GM18507 (cell line): ENCODE results near the gene RALGPS1.

Source experiments
- DNase-seq: peaks from one replicate; pipeline ENCODE4 v3.0.0; 2011; ENCODE audit warnings: low read depth; ENCODE audit not compliant: insufficient read length; ENCODE audit errors: extremely low spot score
- FAIRE-seq: peaks from 2 replicates; lab custom pipeline; 2011; peaks lifted over from hg19 to GRCh38; lab: Jason Lieb, UNC

The RALGPS1 gene

GRCh38 chr9:127215268-127216209, 301.0 kb downstream of the RALGPS1 start:
- DNase-seq (no peak), FAIRE-seq (no peak)

GRCh38 chr9:127216210-127216887, 301.8 kb downstream of the RALGPS1 start:
- DNase-seq = no peak
- FAIRE-seq = no peak

- DNase-seq (no peak), FAIRE-seq (no peak)
These were observed 302.3 kb downstream of the RALGPS1 start for GRCh38 chr9:127216888-127217217.

GRCh38 chr9:127218818-127219217, 304.2 kb downstream of the RALGPS1 start:
- DNase-seq = no peak
- FAIRE-seq = no peak

- DNase-seq (no peak), FAIRE-seq (no peak)
These were observed 304.9 kb downstream of the RALGPS1 start for GRCh38 chr9:127219520-127219919.

- no peak for FAIRE-seq
- no peak for DNase-seq
These were observed 307.1 kb downstream of the RALGPS1 start for GRCh38 chr9:127221695-127222094.

GRCh38 chr9:127222388-127223095, 308.0 kb downstream of the RALGPS1 start:
- DNase-seq (no peak), FAIRE-seq (no peak)

- FAIRE-seq = no peak
- DNase-seq = no peak
These were observed 308.7 kb downstream of the RALGPS1 start for GRCh38 chr9:127223266-127223665.

GRCh38 chr9:127223810-127224177, 309.2 kb downstream of the RALGPS1 start:
- FAIRE-seq (no peak), DNase-seq (no peak)

GRCh38 chr9:127224178-127224882, 309.7 kb downstream of the RALGPS1 start:
- DNase-seq (peak; percentile 84), FAIRE-seq (peak; percentile 59)

- FAIRE-seq (peak; percentile 42), DNase-seq (peak; percentile 99)
These were observed 310.5 kb downstream of the RALGPS1 start for GRCh38 chr9:127224883-127225739.

GRCh38 chr9:127225801-127226625, 311.4 kb downstream of the RALGPS1 start:
- no peak for DNase-seq
- no peak for FAIRE-seq

GRCh38 chr9:127229691-127230417, 315.3 kb downstream of the RALGPS1 start:
- DNase-seq (no peak), FAIRE-seq (no peak)

GRCh38 chr9:127231666-127232065, 317.1 kb downstream of the RALGPS1 start:
- FAIRE-seq = no peak
- DNase-seq = no peak

- DNase-seq (no peak), FAIRE-seq (no peak)
These were observed 318.4 kb downstream of the RALGPS1 start for GRCh38 chr9:127232833-127233549.

- DNase-seq (no peak), FAIRE-seq (no peak)
These were observed 319.0 kb downstream of the RALGPS1 start for GRCh38 chr9:127233550-127233949.

GRCh38 chr9:127233989-127234388, 319.4 kb downstream of the RALGPS1 start:
- DNase-seq = no peak
- no peak for FAIRE-seq
